Measurements from ENCODE around the gene SRRM2. TPM values are rescaled to one million over a fixed set of nuclear protein-coding genes. Genes with fewer than 3 reads are reported as not detected.

The SRRM2 gene
- polyA plus RNA-seq, 1 donor (not counting 4 experiments of a cell fraction or from before 2014, with no cell fraction given), result 101 TPM

- no peaks in the 10 kb centered on the region for H3K27me3 ChIP-seq (ENCODE audit: control insufficient read depth, extremely low read depth, insufficient read depth, low read length)
- no peak overlapping the region for H3K4me2 ChIP-seq (ENCODE audit: control insufficient read depth, extremely low read depth, insufficient read depth, low read depth, low read length)
- H3K9me1 ChIP-seq (ENCODE audit: control insufficient read depth, extremely low read depth, insufficient read depth, low read length), result no peaks in the 10 kb centered on the region
- FAIRE-seq, result no peak
- dilution Hi-C loops (cut with MboI; ENCODE audit: extremely low pct_ligation_motif_present, low sequenced_read_pairs), result no loop called here
- H4K20me1 ChIP-seq (ENCODE audit: control insufficient read depth, extremely low read depth, insufficient read depth, low read length), result no peaks in the 10 kb centered on the region
- no peak overlapping the region for H3K4me3 ChIP-seq (ENCODE audit: control insufficient read depth in 2 of 3, extremely low read depth in 1 of 3, insufficient read depth in 2 of 3, low read depth in 1 of 3, low read length in 3 of 3)
- H3K9me3 ChIP-seq (ENCODE audit: control insufficient read depth, low read depth, low read length), result no peaks in the 10 kb centered on the region
- no peak overlapping the region for H3K9ac ChIP-seq (ENCODE audit: control insufficient read depth, extremely low read depth, insufficient read depth, low read length)
- H2AFZ ChIP-seq (ENCODE audit: control insufficient read depth, low read length), result no peak overlapping the region
- H3K4me1 ChIP-seq (ENCODE audit: control insufficient read depth, extremely low read depth, insufficient read depth, low read length), result no peaks in the 10 kb centered on the region
- H3K36me3 ChIP-seq (ENCODE audit: control insufficient read depth in 2 of 2, extremely low read depth in 1 of 2, insufficient read depth in 2 of 2, low read length in 2 of 2), result peaks cover 14 to 49% of the 10 kb centered on the region in 2 experiments
- no peak overlapping the region for H3K27ac ChIP-seq (ENCODE audit: control insufficient read depth, insufficient read depth, low read length)
- TF ChIP-seq EZH2 (IDR thresholded peaks at IDR 0.05; ENCODE audit: low read length), result no peak
- no peak for TF ChIP-seq CTCF (optimal IDR thresholded peaks at IDR 0.05 in 1 of 3, IDR thresholded peaks at IDR 0.05 in 1 of 3, conservative IDR thresholded peaks at IDR 0.05 in 1 of 3; ENCODE audit: extremely low read depth in 1 of 3, insufficient read depth in 2 of 3, low read length in 3 of 3)
- no peaks in the 10 kb centered on the region for H3K79me2 ChIP-seq (ENCODE audit: control insufficient read depth, insufficient read depth, low read length)
- no peak for DNase-seq (ENCODE audit: low read depth, low spot score)
These were observed 47.1 kb upstream of the SRRM2 start for GRCh38 chr16:2705351-2705750.

GRCh38 chr16:2706085-2706484 is 46.4 kb upstream of the SRRM2 start:
- H3K4me2 ChIP-seq (ENCODE audit: control insufficient read depth, extremely low read depth, insufficient read depth, low read depth, low read length), result no peak overlapping the region
- dilution Hi-C loops (cut with MboI; ENCODE audit: extremely low pct_ligation_motif_present, low sequenced_read_pairs), result no loop called here
- TF ChIP-seq EZH2 (IDR thresholded peaks at IDR 0.05; ENCODE audit: low read length), result no peak
- no peak for TF ChIP-seq CTCF (optimal IDR thresholded peaks at IDR 0.05 in 1 of 3, IDR thresholded peaks at IDR 0.05 in 1 of 3, conservative IDR thresholded peaks at IDR 0.05 in 1 of 3; ENCODE audit: extremely low read depth in 1 of 3, insufficient read depth in 2 of 3, low read length in 3 of 3)
- peaks cover 9 to 47% of the 10 kb centered on the region in 2 experiments for H3K36me3 ChIP-seq (ENCODE audit: control insufficient read depth in 2 of 2, extremely low read depth in 1 of 2, insufficient read depth in 2 of 2, low read length in 2 of 2)
- H3K4me3 ChIP-seq (ENCODE audit: control insufficient read depth in 2 of 3, extremely low read depth in 1 of 3, insufficient read depth in 2 of 3, low read depth in 1 of 3, low read length in 3 of 3), result no peak overlapping the region
- no peak for FAIRE-seq
- no peak overlapping the region for H2AFZ ChIP-seq (ENCODE audit: control insufficient read depth, low read length)
- H3K4me1 ChIP-seq (ENCODE audit: control insufficient read depth, extremely low read depth, insufficient read depth, low read length), result no peaks in the 10 kb centered on the region
- no peaks in the 10 kb centered on the region for H3K27me3 ChIP-seq (ENCODE audit: control insufficient read depth, extremely low read depth, insufficient read depth, low read length)
- no peak overlapping the region for H3K9ac ChIP-seq (ENCODE audit: control insufficient read depth, extremely low read depth, insufficient read depth, low read length)
- no peaks in the 10 kb centered on the region for H3K9me1 ChIP-seq (ENCODE audit: control insufficient read depth, extremely low read depth, insufficient read depth, low read length)
- no peaks in the 10 kb centered on the region for H3K9me3 ChIP-seq (ENCODE audit: control insufficient read depth, low read depth, low read length)
- no peaks in the 10 kb centered on the region for H4K20me1 ChIP-seq (ENCODE audit: control insufficient read depth, extremely low read depth, insufficient read depth, low read length)
- no peak for DNase-seq (ENCODE audit: low read depth, low spot score)
- no peaks in the 10 kb centered on the region for H3K79me2 ChIP-seq (ENCODE audit: control insufficient read depth, insufficient read depth, low read length)
- no peak overlapping the region for H3K27ac ChIP-seq (ENCODE audit: control insufficient read depth, insufficient read depth, low read length)

Data from keratinocyte (primary cell).